Thyroid gland (tissue), 4 donors: Measurements from ENCODE around the gene GCSAM.

ENCODE experiments used
- POLR2A ChIP-seq, 2 donors: fragments of 450-650 bp; IDR thresholded peaks; one replicate each; pipeline ENCODE4 v1.6.1; 2017; ENCODE audit warnings: antibody characterized with exemption in 2 of 2, mild to moderate bottlenecking in 2 of 2, moderate library complexity in 1 of 2
- TF ChIP-seq, protein P1 (sequence below), 6 experiments: fragments of 200-600 bp in 3 of 6; fragments of 450-650 bp in 3 of 6; sonication (generic) in 3 of 6; IDR thresholded peaks; one replicate each; pipeline ENCODE4 v1.5.1; 2016 to 2019; ENCODE audit warnings: antibody characterized with exemption in 6 of 6, mild to moderate bottlenecking in 2 of 6, inconsistent platforms in 1 of 6, moderate library complexity in 1 of 6

- TF ChIP-seq, protein P1, sequence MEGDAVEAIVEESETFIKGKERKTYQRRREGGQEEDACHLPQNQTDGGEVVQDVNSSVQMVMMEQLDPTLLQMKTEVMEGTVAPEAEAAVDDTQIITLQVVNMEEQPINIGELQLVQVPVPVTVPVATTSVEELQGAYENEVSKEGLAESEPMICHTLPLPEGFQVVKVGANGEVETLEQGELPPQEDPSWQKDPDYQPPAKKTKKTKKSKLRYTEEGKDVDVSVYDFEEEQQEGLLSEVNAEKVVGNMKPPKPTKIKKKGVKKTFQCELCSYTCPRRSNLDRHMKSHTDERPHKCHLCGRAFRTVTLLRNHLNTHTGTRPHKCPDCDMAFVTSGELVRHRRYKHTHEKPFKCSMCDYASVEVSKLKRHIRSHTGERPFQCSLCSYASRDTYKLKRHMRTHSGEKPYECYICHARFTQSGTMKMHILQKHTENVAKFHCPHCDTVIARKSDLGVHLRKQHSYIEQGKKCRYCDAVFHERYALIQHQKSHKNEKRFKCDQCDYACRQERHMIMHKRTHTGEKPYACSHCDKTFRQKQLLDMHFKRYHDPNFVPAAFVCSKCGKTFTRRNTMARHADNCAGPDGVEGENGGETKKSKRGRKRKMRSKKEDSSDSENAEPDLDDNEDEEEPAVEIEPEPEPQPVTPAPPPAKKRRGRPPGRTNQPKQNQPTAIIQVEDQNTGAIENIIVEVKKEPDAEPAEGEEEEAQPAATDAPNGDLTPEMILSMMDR (IDR thresholded peaks at IDR 0.05) = no peak
- no peak for TF ChIP-seq POLR2A (IDR thresholded peaks at IDR 0.05)
Observed at GRCh38 chr3:112087746-112088145, 45.3 kb downstream of the GCSAM start.
